GM10847 (cell line): ENCODE data around the gene CCDC33.

Experiments used
- POLR2A ChIP-seq: IDR thresholded peaks from 2 replicates; pipeline ENCODE4 v1.6.1; 2011; ENCODE audit not compliant: insufficient read length; ENCODE audit errors: extremely low read depth

CCDC33 gene

DNA sequence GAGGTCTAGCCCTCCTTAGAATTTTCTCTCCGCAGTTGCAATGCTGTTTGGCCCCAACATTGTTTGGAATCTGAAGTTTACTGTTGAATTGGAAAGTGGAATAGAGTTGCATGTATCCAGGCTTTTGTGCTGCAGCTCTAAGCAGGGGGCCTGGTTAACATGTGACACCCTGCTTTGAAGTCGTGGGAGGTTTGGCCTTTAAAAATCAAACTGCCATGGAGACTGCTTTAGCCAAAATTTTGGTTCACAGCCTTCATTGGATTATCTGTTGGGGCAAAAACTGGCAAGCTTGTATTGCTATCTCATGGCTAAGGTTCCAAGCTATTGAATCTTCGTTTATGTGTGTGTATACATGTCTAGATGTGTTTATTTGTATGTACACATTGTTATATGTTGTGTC lies 115.5 kb downstream of the CCDC33 start:
- TF ChIP-seq POLR2A: no peak

- TF ChIP-seq POLR2A: no peak
Observed at GRCh38 chr15:74352393-74352910, 116.3 kb downstream of the CCDC33 start.

DNA sequence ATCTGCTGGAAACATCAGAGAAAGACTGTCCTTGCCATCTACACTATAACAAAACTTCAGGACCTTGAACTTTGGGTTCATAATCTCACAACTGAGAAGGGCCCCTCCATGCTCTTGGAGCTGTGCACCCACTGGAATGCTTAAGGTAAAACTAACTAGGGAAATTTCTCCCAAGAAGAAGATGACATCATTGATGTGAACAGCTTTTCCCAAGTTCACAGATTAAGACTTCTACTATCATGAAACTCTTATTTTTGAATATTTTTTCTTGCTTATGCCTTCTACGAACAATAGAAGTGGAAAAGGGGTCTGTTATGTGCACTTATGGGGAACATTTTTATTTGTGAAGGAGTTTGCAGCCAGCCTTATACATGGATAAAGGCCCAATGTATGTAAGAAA lies 126.4 kb downstream of the CCDC33 start:
- no peak for TF ChIP-seq POLR2A

- no peak for TF ChIP-seq POLR2A
Observed at GRCh38 chr15:74364936-74365597, 128.9 kb downstream of the CCDC33 start.

DNA sequence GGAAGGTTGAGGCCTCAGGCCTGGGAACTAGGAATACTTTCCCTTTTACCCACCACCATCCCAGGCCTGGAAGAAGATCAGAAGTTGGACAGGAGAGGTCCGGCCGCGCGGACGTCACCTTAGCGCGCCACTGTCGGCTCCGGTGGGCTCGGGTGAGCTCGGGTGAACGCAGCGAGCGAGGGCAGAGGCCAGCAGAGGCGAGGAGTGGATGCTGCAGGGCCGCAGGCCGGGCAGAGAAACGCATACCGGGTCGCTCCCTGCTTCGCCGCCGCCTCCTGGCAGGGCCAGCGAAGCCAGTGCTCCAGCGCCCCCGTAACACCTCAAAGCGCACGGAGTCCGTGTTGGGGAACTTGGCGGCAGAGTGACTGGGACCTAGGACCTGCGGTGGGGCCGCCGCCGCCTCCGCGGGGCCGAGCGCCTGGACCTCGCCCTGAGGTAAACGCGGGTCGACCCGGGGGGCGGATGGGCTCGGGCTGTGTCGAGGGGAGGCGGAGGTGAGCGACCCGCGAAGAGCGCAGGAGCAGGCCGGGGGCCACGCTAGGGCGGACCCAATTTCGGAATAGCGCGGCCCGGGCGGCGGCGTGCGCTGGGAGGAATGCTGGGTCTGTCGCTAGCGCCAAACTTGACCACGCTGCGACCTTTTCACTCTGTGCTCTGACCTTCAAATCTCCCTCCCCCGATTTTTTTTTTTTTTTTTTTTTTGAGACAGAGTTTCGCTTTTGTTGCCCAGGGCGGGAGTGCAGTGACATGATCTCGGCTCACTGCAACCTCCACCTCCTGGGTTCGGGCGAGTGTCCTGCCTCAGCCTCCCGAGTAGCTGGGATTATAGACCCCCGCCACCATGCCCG lies 129.7 kb downstream of the CCDC33 start:
- no peak for TF ChIP-seq POLR2A

GRCh38 chr15:74367296-74367854 lies 131.2 kb downstream of the CCDC33 start, which contains the start of gene CYP11A1:
Gene CYP11A1 (minus strand): TSS chr15:74367646. CDS start chr15:74367585, 61 bp downstream.
- no peak for TF ChIP-seq POLR2A

GRCh38 chr15:74368121-74368520 lies 132.0 kb downstream of the CCDC33 start:
- TF ChIP-seq POLR2A: no peak

DNA sequence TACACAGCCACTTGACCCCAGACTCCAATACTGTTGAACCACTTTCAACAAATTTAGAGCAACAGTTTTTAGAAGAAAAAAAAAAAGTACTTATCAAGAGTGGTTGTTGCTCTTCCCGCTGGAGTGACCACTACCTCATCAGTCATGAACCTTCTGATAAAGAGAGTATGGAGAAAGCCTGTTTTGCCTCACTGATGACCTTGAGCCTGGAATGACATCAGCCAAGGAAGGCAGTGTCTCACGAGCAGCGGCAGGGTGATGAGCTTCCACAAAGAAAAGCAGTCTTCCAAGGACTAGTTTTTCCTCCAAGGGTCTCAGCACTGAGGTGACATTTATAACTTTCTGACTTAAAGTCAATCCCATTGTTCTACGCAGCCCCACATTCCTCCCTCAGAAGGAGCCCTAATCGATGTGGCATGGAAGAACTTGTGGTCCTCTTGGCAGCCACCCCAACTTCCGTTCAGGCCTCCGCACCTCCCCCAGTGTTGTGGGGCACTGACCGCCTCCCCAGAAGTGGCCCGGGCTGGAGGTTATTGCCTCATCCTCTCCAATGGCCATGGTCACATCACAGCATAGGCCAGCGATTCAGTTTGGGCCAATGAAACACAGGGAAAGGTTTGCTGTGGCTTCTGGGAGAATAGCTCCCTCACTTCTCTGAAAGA lies 133.1 kb downstream of the CCDC33 start:
- no peak for TF ChIP-seq POLR2A

DNA sequence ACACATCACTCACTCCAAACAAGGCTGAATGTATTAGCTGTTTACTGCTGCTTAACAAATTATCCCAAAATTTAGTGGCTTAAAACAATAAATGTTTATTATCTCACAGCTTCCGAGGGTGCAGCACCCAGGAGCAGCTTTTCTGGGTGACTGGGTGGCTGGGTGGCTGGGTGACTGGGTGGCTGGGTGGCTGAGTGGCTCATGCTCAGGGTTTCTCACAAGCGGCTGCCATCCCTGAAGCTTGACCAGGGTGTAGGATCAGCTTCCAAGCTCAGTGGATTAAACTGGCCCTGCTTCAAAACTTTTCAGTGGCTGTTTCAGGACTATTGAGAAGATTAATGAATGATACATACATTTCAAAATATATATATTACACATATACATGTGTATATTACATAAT lies 133.6 kb downstream of the CCDC33 start:
- TF ChIP-seq POLR2A: no peak

GRCh38 chr15:74370471-74370870 lies 134.3 kb downstream of the CCDC33 start:
- no peak for TF ChIP-seq POLR2A

DNA sequence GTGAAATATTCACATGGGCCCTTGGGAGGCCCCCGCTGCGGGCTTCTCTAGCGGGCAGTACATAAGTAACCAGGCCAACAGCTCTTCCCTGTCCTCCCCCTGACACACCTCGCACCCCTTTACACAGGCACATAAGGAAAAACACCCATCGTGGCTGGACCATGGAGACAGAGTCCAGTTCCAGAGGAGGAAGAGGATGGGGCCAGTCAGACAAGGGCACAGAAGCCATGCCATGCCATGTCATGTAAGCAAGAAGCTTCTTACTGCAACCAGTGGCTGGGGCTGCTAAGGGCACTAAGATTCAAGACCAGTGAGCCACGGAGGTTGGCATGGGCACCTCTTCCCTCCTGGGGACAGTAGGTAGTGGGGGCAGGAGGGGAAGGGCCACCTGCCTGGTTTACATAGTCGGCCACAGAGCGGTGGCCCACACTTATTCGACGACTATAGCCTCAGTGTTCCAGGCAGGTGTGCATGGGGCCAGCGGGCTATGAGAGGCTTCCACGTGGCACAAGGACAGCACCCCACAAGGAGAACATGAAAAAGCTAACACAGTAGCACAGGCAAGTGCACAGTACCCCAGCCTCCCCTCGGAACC lies 137.0 kb downstream of the CCDC33 start:
- no peak for TF ChIP-seq POLR2A

DNA sequence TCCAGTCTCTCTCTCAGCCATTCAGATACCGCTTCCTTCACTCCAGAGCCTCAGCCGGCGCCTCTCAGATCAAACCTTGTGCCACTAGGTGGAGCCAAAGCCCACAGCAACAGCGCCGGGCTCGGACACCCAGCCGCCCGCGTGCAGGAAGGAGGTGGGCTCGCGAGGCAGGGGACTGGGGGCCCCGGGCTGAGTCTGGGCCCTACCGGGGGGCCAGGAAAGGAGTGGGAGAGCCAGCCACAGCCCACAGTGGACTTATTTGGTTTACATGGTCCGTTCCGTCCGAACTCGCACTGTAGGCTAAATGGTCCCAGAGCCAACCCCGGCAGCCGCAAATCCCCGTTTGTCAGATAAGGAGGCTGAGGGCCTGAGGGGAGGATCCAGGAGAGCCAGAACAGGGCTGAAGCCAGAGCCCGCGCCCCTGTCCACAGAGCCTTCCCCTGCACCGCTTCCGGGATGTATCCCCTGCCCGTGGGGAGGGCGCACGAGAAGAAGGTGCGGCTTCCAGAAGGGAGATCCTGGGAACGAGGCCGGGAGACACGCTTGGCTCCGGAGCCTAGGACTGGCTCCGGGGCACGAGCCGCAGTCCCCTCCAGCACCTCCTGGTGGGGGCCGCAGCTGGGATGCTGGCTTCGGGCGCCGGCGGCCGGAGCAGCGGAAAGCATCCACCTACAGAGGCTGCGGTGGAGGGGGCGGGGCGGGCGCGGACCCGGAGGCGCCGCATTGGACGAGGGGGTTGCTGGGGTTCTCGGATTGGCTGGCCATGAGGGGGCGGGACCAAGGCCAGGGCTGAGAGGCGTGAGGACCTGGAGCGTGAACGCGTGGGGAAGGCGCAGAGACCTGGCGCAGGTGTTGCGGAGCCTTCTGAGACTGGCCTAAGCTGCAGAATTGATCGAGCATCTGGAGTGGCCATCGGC lies 137.9 kb downstream of the CCDC33 start:
- TF ChIP-seq POLR2A: no peak

- TF ChIP-seq POLR2A: no peak
Observed at GRCh38 chr15:74374648-74375302, 138.6 kb downstream of the CCDC33 start.
